Measurements from ENCODE around the gene CRCP.
A peak's percentile ranks its signal among the peaks of the same experiment; 100 is the strongest.
"Not testable (repeated sequence)": the region's sequence is repeated elsewhere in the genome, so short reads cannot be mapped to it uniquely, and the experiment has no call there.

Gene CRCP

DNA sequence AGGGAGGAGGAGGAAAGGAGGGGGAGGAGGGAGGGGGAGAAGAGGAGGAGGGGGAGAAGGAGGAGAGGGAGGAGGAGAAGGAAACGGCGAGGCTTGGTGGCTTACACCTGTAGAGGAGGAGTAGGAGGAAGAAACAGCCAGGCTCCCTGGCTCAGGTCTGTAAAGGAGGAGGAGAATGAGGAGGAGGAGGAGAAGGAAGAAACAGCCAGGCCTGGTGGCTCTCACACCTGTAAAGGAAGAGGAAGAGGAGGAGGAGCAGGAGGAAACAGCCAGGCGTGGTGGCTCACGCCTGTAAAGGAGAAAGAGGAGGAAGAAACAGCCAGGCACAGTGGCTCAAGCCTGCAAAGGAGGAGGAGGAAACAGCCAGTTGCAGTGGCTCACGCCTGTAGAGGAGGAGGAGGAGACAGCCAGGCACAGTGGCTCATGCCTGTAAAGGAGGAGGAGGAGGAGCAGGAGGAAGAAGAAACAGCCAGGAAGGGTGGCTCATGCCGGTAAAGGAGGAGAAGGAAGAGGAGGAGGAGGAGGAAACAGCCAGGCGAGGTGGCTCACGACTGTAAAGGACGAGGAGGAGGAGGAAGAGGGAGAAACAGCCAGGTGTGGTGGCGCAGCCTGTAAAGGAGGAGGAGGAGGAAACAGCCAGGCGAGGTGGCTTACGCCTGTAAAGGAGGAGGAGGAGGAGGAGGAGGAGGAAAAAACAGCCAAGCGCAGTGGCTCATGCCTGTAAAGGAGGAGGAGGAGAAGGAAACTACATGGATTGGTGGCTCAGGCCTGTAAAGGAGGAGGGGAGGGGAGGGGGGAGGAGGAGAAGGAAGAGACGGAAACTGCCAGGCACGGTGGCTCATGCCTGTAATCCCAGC lies 14.9 kb upstream of the CRCP start:
- peak; percentile 73 for DNase-seq (ENCODE audit: extremely low read depth, low read depth)
- TF ChIP-seq CTCF (IDR thresholded peaks at IDR 0.05; ENCODE audit: low read depth, low read length) = no peak

- no peak for TF ChIP-seq CTCF (IDR thresholded peaks at IDR 0.05; ENCODE audit: low read depth, low read length)
- DNase-seq (ENCODE audit: extremely low read depth, low read depth) = no peak
Observed at GRCh38 chr7:66100408-66101050, 14.1 kb upstream of the CRCP start.

GRCh38 chr7:66102168-66102567 lies 12.5 kb upstream of the CRCP start:
- not testable (repeated sequence) for DNase-seq (ENCODE audit: extremely low read depth, low read depth)

GRCh38 chr7:66103994-66104393 lies 10.7 kb upstream of the CRCP start:
- DNase-seq (ENCODE audit: extremely low read depth, low read depth) = not testable (repeated sequence)

DNA sequence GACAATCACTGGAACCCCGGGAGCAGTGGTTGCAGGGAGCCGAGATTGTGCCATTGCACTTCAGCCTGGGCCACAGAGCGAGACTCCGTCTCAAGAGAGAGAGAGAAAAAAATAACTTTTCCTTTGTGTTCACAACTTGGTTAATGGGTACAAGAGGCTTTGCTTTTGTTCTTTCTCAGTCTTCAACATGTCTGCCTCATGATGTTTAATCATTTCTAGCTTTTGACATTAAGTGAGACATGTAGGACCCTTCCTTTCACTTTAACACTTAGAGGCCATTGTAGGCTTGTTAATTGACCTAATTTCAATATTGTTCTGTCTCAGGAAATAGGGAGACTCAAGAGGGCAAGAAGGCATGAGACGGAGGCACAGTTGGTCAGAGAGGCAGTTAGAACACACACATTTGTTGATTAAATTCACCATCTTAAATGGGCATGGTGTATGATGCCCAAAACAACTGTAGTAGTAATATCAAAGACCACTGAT lies 9.3 kb upstream of the CRCP start:
- DNase-seq (ENCODE audit: extremely low read depth, low read depth) = no peak
- no peak for TF ChIP-seq CTCF (IDR thresholded peaks at IDR 0.05; ENCODE audit: low read depth, low read length)

- DNase-seq (ENCODE audit: extremely low read depth, low read depth) = not testable (repeated sequence)
Observed at GRCh38 chr7:66108410-66108809, 6.2 kb upstream of the CRCP start.

- TF ChIP-seq CTCF (IDR thresholded peaks at IDR 0.05; ENCODE audit: low read depth, low read length) = no peak
- DNase-seq (ENCODE audit: extremely low read depth, low read depth) = no peak
Observed at GRCh38 chr7:66110856-66111255, 3.8 kb upstream of the CRCP start.

DNA sequence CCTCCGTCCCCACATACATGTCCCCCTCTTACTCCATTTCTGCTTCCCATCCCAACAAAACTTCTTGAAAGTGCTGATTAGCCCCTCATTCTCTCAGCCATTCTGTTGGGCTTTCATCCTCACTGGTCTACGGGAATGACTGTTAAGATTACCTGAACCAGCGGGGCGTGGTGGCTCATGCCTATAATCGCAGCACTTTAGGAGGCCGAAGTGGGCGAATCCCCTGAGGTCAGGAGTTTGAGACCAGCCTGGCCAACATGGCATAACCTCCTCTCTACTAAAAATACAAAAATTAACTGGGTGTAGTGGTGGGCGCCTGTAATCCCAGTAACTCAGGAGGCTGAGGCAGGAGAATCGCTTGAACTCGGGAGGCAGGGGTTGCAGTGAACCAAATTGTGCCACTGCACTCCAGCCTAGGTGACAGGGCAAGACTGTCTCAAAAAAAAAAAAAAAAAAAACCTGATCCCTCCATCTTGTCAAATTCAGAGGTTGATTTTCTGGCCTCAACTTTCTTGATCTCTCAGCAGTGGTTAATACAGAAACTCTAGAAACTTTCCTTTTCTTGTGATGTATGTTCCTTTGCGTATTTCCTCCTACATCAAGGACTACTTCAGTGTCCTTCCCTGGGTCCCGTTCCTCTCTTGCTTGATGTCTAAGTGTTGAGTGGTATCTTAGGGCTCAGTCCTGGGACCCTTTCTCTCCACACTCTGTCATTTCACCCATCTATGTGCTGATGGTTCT lies 2.2 kb downstream of the CRCP start:
- not testable (repeated sequence) for DNase-seq (ENCODE audit: extremely low read depth, low read depth)

DNA sequence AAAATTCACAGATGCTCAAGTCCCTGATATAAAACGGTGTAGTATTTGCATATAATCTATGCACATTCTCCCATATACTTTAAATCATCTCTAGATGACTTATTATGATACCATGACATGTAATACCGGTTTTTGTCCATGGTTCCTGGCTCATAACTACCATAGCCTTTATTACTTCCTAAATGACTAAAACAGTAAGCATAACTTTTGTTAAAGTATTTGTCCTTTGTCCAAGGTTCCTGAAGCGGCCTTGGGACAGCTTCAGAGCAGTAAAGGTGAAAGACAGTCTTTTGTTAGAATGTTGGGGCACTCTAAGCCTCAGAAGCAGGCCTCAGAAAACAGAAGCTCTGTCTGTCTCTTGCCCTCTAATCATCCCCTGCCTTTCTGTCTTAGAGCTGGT lies 4.0 kb downstream of the CRCP start:
- no peak for DNase-seq (ENCODE audit: extremely low read depth, low read depth)

More for the DNA sequence above, 4.0 kb downstream of the CRCP start:
- TF ChIP-seq CTCF (IDR thresholded peaks at IDR 0.05; ENCODE audit: low read depth, low read length) = no peak
